Neural crest cell (in vitro differentiated cells): ENCODE data around the gene LAMTOR4. TPM values are rescaled to one million over a fixed set of nuclear protein-coding genes. Genes with fewer than 3 reads are reported as not detected.
"Not testable (repeated sequence)": the region's sequence is repeated elsewhere in the genome, so short reads cannot be mapped to it uniquely, and the experiment has no call there.

ENCODE experiments used
- DNase-seq: peaks from one replicate; pipeline ENCODE4 v3.0.0; 2021; ENCODE audit warnings: low read depth, mixed read lengths, low spot score
- H3K27ac Mint-ChIP-seq: one replicate; pipeline ENCODE4 v1.8.0; 2021; ENCODE audit warnings: mild to moderate bottlenecking, mixed read lengths; ENCODE audit not compliant: unreplicated experiment
- H3K27me3 Mint-ChIP-seq: 2 replicates; pipeline ENCODE4 v1.8.0; 2021; ENCODE audit warnings: low read depth, mild to moderate bottlenecking, mixed read lengths
- H3K36me3 Mint-ChIP-seq: 2 replicates; pipeline ENCODE4 v1.8.0; 2021; ENCODE audit warnings: low read depth, mild to moderate bottlenecking, mixed read lengths
- H3K4me1 Mint-ChIP-seq: 2 replicates; pipeline ENCODE4 v1.8.0; 2021; ENCODE audit warnings: mixed read lengths
- H3K4me3 Mint-ChIP-seq: one replicate; pipeline ENCODE4 v1.8.0; 2021; ENCODE audit warnings: mild to moderate bottlenecking, mixed read lengths
- H3K9me3 Mint-ChIP-seq: 2 replicates; pipeline ENCODE4 v1.8.0; 2021; ENCODE audit warnings: mixed read lengths
- total RNA-seq: library from RNA; stranded (reverse); gene quantifications from 2 replicates; pipeline ENCODE4 v1.2.1, GENCODE V29; 2021
- TF ChIP-seq, protein P1 (sequence below): fragments of 200-600 bp; sonication (generic); conservative IDR thresholded peaks from 2 replicates; pipeline ENCODE4 v1.5.0; 2021; ENCODE audit warnings: antibody characterized with exemption, mild to moderate bottlenecking

LAMTOR4 gene
- total RNA-seq, 1 donor from 2014 or later: 134 TPM

DNA sequence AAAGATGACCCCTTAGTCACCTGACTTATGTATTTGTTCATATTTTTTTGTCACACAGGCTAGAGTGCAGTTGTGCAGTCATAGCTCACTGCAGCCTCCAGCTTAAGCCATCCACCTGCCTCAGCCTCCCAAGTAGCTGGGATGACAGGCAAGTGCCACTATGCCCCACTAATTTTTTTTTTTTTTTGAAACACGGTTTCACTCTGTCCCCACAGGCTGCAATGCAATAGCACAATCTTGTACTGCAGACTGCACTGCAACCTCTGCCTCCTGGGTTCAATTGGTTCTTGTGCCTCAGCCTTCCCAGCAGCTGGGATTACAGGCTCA, 20.1 kb upstream of the LAMTOR4 start:
- DNase-seq: no peak

DNA sequence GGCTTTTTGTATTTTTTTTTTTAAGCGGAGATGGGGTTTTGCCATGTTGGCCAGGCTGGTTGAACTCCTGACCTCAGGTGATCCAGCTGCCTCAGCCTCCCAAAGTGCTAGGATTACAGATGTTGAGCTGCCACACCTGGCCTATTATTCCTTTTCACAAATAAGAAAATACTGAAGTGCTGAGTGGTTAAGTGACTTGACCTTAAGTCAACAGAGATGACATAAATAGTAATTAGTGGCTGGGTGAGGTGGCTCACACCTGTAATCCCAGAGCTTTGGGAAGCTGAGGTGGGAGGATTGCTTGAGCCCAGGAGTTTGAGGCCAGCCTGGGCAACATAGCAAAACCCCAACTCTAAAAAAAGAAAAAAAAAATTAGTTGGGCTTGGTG, 18.5 kb upstream of the LAMTOR4 start:
- H3K36me3 Mint-ChIP-seq, DNase-seq, H3K9me3 Mint-ChIP-seq, H3K27ac Mint-ChIP-seq, H3K4me3 Mint-ChIP-seq: not testable (repeated sequence)
- Mint-ChIP-seq H3K4me1 (peaks cover 24% of the 10 kb centered on the region), H3K27me3 (peaks cover 13% of the 10 kb centered on the region)

More for the DNA sequence above, 20.1 kb upstream of the LAMTOR4 start:
- H3K36me3 Mint-ChIP-seq: no peaks in the 10 kb centered on the region
- H3K4me3 Mint-ChIP-seq: peak overlapping the region; percentile 88
- H3K4me1 Mint-ChIP-seq: peaks cover 29% of the 10 kb centered on the region
- TF ChIP-seq, protein P1, sequence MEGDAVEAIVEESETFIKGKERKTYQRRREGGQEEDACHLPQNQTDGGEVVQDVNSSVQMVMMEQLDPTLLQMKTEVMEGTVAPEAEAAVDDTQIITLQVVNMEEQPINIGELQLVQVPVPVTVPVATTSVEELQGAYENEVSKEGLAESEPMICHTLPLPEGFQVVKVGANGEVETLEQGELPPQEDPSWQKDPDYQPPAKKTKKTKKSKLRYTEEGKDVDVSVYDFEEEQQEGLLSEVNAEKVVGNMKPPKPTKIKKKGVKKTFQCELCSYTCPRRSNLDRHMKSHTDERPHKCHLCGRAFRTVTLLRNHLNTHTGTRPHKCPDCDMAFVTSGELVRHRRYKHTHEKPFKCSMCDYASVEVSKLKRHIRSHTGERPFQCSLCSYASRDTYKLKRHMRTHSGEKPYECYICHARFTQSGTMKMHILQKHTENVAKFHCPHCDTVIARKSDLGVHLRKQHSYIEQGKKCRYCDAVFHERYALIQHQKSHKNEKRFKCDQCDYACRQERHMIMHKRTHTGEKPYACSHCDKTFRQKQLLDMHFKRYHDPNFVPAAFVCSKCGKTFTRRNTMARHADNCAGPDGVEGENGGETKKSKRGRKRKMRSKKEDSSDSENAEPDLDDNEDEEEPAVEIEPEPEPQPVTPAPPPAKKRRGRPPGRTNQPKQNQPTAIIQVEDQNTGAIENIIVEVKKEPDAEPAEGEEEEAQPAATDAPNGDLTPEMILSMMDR: no peak
- no peak overlapping the region for H3K27ac Mint-ChIP-seq
- peaks cover 13% of the 10 kb centered on the region for H3K27me3 Mint-ChIP-seq
- no peaks in the 10 kb centered on the region for H3K9me3 Mint-ChIP-seq

DNA sequence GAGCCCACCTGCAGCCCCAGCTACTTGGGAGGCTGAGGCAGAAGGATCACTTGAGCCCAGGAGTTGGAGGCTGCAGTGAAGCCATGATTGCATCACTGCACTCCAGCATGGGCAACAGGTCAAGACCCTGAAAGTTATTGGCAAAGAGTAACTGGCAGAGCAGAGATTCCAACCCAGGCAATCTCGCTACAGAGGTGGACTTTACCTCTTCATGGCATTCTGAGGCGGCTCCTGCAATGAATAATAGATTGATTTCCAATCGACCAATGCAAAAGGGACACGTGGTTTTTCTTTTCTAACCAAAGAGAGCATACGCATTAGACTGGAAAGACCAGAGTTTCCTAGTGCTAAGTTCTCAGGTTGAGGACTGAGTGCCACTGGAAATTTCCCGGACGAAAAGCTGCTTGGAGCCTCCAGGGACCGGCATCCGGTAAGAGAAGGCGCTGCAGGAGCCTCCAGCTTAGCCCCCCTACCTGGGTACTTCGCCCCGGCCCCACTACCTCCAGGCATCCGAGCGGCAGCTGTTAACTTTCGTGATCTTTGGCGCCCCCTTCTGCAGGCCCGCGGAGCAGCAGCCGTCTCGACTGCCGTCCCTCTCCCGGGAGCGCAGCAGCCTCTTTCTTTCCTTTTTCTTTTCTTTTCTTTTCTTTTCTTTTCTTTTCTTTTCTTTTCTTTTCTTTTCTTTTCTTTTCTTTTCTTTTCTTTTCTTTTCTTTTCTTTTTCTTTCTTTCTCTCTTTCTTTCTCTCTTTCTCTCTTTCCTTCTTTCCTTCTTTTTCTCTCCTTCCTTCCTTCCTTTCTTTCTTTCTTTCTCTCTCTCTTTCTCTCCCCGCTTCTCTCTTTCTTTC, 17.9 kb upstream of the LAMTOR4 start:
- H3K4me3 Mint-ChIP-seq: peak overlapping the region; percentile 34
- peaks cover 13% of the 10 kb centered on the region for H3K27me3 Mint-ChIP-seq
- H3K4me1 Mint-ChIP-seq: peaks cover 24% of the 10 kb centered on the region
- no peaks in the 10 kb centered on the region for H3K36me3 Mint-ChIP-seq
- H3K27ac Mint-ChIP-seq: no peak overlapping the region
- no peaks in the 10 kb centered on the region for H3K9me3 Mint-ChIP-seq
- TF ChIP-seq, protein P1: peak; percentile 93
- peak; percentile 96 for DNase-seq

DNA sequence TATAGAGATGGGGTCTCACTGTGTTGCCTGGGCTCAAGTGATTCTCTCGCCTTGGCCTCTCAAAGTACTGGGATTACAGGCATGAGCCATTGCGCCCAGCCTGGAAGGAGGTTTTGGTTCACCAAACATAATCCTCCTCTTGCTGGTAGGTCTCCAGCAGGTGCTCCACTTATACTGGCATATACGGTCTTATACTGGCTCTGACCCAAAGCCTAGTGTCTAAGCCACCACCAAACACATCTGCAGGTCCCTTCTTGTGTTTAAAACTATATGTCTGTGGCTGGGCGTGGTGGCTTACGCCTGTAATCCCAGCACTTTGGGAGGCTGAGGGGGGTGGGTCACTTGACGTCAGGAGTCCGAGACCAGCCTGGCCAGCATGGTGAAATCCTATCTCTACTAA, 16.6 kb upstream of the LAMTOR4 start:
- TF ChIP-seq, protein P1: no peak
- Mint-ChIP-seq H3K9me3 (no peaks in the 10 kb centered on the region), H3K4me1 (peaks cover 14% of the 10 kb centered on the region), H3K27ac (no peak overlapping the region), H3K4me3 (peak overlapping the region; percentile 66), H3K27me3 (peaks cover 9% of the 10 kb centered on the region), H3K36me3 (no peaks in the 10 kb centered on the region)
- no peak for DNase-seq

DNA sequence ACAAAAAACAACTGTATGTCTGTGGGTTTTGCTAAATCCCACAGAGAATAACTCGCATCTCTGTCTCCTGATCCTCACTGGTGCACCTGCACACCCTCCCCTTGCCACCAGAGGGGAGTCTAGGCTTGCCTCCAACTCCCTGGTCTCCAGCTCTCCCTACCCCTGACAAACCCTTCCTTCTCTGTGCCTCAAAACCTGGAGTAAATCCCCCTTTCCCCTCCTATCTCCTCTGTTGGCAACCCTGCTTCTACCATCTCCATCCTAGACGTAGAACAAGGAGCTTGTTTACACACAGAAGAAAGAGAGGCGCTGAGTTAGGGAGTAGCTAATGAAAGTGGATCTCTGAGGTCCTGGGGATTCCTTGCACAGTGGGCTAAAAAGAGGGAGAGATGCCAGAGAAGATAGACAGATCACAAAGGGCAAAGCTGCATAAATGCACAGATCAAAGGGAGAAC, 16.0 kb upstream of the LAMTOR4 start:
- DNase-seq: peak; percentile 63
- Mint-ChIP-seq H3K4me1 (peaks cover 14% of the 10 kb centered on the region), H3K9me3 (no peaks in the 10 kb centered on the region), H3K27me3 (peaks cover 9% of the 10 kb centered on the region), H3K4me3 (peak overlapping the region; percentile 66), H3K27ac (peak overlapping the region; percentile 1), H3K36me3 (no peaks in the 10 kb centered on the region)
- TF ChIP-seq, protein P1: peak; percentile 91
